Left ventricle myocardium inferior (tissue), 1 donor: ENCODE results near the gene PPFIBP2. TPM values are rescaled to one million over a fixed set of nuclear protein-coding genes. Genes with fewer than 3 reads are reported as not detected.

Experiments used
- DNase-seq: peaks from one replicate; pipeline ENCODE4 v3.0.0-alpha.2; 2020
- H3K27ac ChIP-seq: fragments of 200-600 bp; replicated peaks from 2 replicates; pipeline ENCODE4 v1.8.0; 2021
- H3K27me3 ChIP-seq: fragments of 200-600 bp; 2 replicates; pipeline ENCODE4 v1.8.0; 2021; ENCODE audit warnings: low read depth
- H3K36me3 ChIP-seq: fragments of 200-600 bp; 2 replicates; pipeline ENCODE4 v1.8.0; 2021
- H3K4me1 ChIP-seq: fragments of 200-600 bp; 2 replicates; pipeline ENCODE4 v1.8.0; 2021
- H3K4me3 ChIP-seq: fragments of 200-600 bp; 2 replicates; pipeline ENCODE4 v1.8.0; 2021; ENCODE audit warnings: mild to moderate bottlenecking, moderate library complexity
- H3K9me3 ChIP-seq: fragments of 200-600 bp; replicated peaks from 2 replicates; pipeline ENCODE4 v1.8.0; 2021
- intact Hi-C: fragments of 100-400 bp; cut with micrococcal nuclease; formaldehyde crosslinking; loops from one replicate; pipeline ENCODE4 v1.11.0; 2022
- total RNA-seq: library from RNA; stranded (reverse); fragmentation: NEBNext Ultra II Directional; extraction: Animal tissue kit (Norgen Biotek cat#: 25700); gene quantifications from one replicate; pipeline ENCODE4 v1.2.1, GENCODE V29; 2021
- TF ChIP-seq, protein P1 (sequence below): fragments of 200-600 bp; IDR thresholded peaks from 2 replicates; pipeline ENCODE4 v1.8.0; 2021; ENCODE audit warnings: antibody characterized with exemption, mild to moderate bottlenecking, borderline replicate concordance
- donor health status: DM: no; HTN: yes; CAD: no; lungs with severe emphysema.

Gene PPFIBP2
- total RNA-seq, 1 donor from 2014 or later: 19.2 TPM

DNA sequence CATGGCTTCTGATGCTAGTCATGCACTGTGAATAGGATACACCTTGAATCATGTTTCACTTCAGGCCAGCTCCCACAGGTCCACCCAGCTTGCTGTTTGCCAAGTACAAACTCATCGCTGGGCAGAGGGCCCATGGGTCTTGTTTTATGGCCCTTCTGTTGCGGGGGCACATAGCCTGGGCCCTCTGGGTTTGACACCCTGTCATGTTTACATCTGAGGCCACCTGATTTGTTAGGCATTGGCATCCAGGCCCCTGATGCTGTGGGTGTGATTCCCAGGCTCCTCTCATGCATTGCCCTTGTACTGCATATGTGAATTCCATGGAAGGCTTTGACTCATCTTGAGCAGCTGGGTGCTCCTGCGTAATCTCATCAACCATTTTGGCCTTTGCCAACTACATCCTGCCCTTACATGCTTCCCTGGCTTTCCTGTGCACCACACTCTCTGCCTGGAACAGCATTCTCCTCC, 32.6 kb downstream of the PPFIBP2 start:
- Histone ChIP-seq H3K27ac (no peak overlapping the region), H3K27me3 (no peaks in the 10 kb centered on the region), H3K4me1 (peaks cover 16% of the 10 kb centered on the region), H3K4me3 (no peak overlapping the region), H3K36me3 (peaks cover 4% of the 10 kb centered on the region), H3K9me3 (no peaks in the 10 kb centered on the region)
- no peak for DNase-seq
- intact Hi-C loops: no loop called here
- TF ChIP-seq, protein P1, sequence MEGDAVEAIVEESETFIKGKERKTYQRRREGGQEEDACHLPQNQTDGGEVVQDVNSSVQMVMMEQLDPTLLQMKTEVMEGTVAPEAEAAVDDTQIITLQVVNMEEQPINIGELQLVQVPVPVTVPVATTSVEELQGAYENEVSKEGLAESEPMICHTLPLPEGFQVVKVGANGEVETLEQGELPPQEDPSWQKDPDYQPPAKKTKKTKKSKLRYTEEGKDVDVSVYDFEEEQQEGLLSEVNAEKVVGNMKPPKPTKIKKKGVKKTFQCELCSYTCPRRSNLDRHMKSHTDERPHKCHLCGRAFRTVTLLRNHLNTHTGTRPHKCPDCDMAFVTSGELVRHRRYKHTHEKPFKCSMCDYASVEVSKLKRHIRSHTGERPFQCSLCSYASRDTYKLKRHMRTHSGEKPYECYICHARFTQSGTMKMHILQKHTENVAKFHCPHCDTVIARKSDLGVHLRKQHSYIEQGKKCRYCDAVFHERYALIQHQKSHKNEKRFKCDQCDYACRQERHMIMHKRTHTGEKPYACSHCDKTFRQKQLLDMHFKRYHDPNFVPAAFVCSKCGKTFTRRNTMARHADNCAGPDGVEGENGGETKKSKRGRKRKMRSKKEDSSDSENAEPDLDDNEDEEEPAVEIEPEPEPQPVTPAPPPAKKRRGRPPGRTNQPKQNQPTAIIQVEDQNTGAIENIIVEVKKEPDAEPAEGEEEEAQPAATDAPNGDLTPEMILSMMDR: no peak

DNA sequence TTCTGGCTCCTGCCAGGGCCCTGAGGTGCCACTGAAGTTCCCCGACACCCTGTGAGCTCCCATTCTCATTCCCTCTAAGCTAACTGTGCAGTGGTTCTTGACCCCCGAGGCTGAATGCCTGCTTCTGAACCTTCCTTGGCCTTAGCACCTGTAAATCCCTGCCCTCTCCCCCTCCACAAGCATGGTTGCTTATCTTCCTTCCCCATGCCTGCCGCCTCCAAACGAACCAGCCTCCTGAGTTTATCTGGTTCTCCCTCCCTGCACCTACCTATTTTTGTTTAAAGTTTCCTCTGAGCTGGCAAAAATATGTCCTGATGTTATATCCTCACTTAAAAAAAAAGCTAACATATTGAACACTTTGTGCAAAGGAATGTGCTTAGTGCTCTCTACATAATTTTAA, 33.9 kb downstream of the PPFIBP2 start:
- Histone ChIP-seq H3K9me3 (no peaks in the 10 kb centered on the region), H3K36me3 (peaks cover 4% of the 10 kb centered on the region), H3K4me3 (no peak overlapping the region), H3K27me3 (no peaks in the 10 kb centered on the region), H3K27ac (no peak overlapping the region), H3K4me1 (peaks cover 24% of the 10 kb centered on the region)
- no peak for DNase-seq
- intact Hi-C loops: no loop called here
- TF ChIP-seq, protein P1: no peak

DNA sequence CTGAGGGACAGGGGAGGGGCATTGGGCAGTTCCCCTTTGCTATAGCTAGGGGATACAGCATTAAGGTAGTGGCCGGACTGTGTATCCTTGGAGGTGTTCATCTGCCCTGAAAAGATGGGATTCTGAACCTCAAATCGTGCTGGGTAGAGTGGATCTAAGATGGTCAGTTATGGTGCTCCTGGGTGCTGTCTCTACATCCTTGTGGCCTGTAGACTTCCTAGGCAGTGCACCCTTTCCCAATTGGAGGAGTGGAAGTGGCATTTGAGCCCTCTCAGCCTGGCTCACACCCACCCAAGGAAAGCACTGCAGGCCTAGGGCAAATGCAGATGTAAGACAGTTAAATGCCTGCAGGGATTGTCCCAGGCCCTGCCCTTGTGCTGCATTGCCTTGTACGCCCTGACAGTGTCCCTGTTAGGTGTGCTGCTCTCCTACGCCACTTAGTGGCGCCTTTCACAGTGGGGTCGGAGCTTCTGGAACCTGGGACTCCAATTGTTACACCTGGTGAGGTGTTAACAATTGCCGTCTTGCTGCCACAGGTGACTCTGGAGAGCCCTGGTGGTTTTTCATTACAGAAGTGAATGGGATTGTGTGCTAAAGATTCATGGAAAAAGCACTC, 35.0 kb downstream of the PPFIBP2 start:
- H3K4me3 ChIP-seq: no peak overlapping the region
- DNase-seq: no peak
- TF ChIP-seq, protein P1: peak; percentile 51
- H3K4me1 ChIP-seq: peaks cover 14% of the 10 kb centered on the region
- intact Hi-C loops: no loop called here
- peaks cover 4% of the 10 kb centered on the region for H3K36me3 ChIP-seq
- no peaks in the 10 kb centered on the region for H3K27me3 ChIP-seq
- no peaks in the 10 kb centered on the region for H3K9me3 ChIP-seq
- no peak overlapping the region for H3K27ac ChIP-seq

DNA sequence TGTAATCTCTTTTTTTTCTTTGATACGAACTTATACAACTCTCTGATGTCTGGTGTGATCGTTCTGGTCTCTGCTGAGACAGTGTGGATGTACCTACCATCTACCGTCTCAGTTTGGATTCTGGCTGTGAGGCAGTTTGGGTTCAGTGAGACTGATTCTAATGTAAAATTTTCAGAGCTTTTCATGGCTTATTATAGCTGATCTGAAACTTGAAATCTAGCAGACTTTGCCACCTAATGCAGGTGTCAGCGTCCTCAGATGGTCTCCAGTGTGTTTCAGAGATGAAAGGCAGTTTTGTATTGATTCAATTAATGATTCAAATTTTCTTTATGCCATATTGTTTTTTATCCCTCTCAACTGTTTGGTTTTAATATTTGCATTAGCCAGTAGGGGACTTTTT, 35.9 kb downstream of the PPFIBP2 start:
- intact Hi-C loops: no loop called here
- peaks cover 13% of the 10 kb centered on the region for H3K4me1 ChIP-seq
- H3K9me3 ChIP-seq: no peaks in the 10 kb centered on the region
- H3K27ac ChIP-seq: no peak overlapping the region
- no peak for DNase-seq
- TF ChIP-seq, protein P1: no peak
- no peak overlapping the region for H3K4me3 ChIP-seq
- H3K27me3 ChIP-seq: no peaks in the 10 kb centered on the region
- H3K36me3 ChIP-seq: peaks cover 4% of the 10 kb centered on the region

DNA sequence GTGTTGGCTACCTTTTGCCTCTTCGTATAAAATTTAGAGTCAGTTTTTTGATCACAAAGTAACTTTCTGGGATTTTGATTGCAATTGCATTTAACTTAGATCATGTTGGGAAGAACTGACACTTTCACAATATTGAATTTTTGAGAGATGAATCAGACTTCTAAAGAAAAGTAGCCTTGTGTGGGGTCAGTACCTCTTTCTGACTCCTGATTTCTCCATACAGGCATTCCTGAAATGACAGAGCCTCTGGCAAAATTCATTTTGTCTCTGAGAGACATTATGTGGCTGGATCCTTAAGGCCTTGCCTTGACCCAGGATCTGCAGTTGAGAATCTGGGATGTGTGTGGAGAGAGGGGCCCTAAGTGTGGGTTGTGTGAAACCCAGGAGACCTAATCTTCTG, 37.8 kb downstream of the PPFIBP2 start:
- H3K4me1 ChIP-seq: peaks cover 25% of the 10 kb centered on the region
- no peak overlapping the region for H3K4me3 ChIP-seq
- H3K27ac ChIP-seq: no peak overlapping the region
- H3K9me3 ChIP-seq: no peaks in the 10 kb centered on the region
- intact Hi-C loops: no loop called here
- H3K36me3 ChIP-seq: peaks cover 4% of the 10 kb centered on the region
- TF ChIP-seq, protein P1: no peak
- no peak for DNase-seq
- no peaks in the 10 kb centered on the region for H3K27me3 ChIP-seq
